Coronary artery (tissue), 2 donors: ENCODE measurements around the gene PDHX.
A peak's percentile ranks its signal among the peaks of the same experiment; 100 is the strongest.

Experiments used
- DNase-seq: peaks from one replicate; pipeline ENCODE4 v3.0.0-alpha.2; 2017; ENCODE audit warnings: low spot score
- H3K27ac ChIP-seq, 2 donors: fragments of 200-600 bp; sonication (generic); one replicate each; pipeline ENCODE4 v1.5.1; 2016 to 2019
- H3K4me3 ChIP-seq: fragments of 200-600 bp; sonication (generic); 2 replicates; pipeline ENCODE4 v1.5.1; 2016; ENCODE audit warnings: mild to moderate bottlenecking, moderate library complexity
- TF ChIP-seq, protein P1 (sequence below): fragments of 200-600 bp; sonication (generic); IDR thresholded peaks from one replicate; pipeline ENCODE4 v1.5.1; 2019; ENCODE audit warnings: antibody characterized with exemption

Gene PDHX

DNA sequence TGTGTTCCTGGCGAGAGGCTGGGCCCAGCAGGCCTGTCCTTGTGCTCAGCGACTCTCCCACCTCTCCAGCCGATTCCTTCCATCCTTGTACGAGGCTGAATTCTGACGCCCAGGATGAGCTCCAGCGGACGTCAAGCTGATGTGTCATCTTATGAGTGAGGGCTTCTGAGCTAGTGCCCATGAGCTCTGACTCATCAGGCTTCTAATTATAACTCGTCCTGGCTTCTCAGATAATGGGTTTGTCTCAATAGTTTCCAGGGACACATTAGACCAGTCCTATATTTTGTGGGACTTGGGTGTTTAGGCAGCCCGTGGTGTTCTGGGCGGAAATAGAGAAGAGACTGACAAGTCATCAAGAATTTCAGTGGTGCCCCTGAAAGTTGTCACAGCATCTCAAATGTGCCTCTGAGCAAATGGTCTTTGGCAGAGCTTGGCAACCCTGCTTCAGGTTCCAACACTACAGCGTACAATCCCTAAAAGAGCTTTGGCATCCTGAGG is 114.3 kb downstream of the PDHX start:
- DNase-seq = peak; percentile 83
- Histone ChIP-seq H3K4me3 (no peak overlapping the region), H3K27ac (peak overlapping the region; percentile 5 to 56)
- TF ChIP-seq, protein P1, sequence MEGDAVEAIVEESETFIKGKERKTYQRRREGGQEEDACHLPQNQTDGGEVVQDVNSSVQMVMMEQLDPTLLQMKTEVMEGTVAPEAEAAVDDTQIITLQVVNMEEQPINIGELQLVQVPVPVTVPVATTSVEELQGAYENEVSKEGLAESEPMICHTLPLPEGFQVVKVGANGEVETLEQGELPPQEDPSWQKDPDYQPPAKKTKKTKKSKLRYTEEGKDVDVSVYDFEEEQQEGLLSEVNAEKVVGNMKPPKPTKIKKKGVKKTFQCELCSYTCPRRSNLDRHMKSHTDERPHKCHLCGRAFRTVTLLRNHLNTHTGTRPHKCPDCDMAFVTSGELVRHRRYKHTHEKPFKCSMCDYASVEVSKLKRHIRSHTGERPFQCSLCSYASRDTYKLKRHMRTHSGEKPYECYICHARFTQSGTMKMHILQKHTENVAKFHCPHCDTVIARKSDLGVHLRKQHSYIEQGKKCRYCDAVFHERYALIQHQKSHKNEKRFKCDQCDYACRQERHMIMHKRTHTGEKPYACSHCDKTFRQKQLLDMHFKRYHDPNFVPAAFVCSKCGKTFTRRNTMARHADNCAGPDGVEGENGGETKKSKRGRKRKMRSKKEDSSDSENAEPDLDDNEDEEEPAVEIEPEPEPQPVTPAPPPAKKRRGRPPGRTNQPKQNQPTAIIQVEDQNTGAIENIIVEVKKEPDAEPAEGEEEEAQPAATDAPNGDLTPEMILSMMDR = no peak

DNA sequence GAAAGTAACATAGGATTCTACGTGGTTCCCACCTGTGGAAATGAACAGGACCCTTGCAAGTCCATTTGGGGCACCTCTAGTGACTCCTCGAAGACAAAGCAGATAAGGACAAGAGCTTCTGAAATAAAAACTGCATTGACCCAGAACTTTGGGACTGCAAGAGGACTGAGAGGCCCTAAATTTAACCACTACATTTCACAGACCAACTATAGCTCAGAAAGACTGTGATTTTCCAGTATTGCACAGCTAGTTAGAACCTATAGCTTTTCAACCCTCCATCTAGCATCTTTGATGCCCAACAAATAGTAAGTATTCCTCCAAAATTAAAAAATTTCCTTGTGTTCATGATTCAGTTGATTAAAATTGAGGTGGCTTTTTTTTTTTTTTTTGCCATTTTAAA is 114.9 kb downstream of the PDHX start:
- H3K27ac ChIP-seq = peak overlapping the region; percentile 5 to 56
- TF ChIP-seq, protein P1 = no peak

DNA sequence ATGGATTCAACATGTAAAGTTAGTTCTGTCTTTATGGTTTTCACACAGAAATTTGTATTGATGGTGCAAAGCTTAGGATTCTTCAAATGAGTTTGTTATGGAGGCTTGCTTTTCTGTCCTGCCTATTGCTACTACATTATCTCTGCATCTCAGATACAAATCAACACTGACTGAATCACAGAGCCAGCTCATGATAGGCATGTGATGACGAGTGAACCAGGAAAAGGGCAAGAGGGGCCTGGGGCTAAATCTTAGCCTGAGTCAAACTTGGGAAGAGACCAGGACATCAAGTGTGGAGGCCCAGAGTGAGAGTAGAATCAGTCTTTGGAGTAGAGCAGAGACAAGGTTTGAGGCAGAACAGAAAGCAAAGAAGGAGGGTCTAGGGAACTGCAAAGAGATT is 115.4 kb downstream of the PDHX start:
- Histone ChIP-seq H3K4me3 (no peak overlapping the region), H3K27ac (no peak overlapping the region)
- DNase-seq = no peak
- TF ChIP-seq, protein P1 = no peak

More for the DNA sequence above, 114.9 kb downstream of the PDHX start:
- DNase-seq = no peak
- no peak overlapping the region for H3K4me3 ChIP-seq

DNA sequence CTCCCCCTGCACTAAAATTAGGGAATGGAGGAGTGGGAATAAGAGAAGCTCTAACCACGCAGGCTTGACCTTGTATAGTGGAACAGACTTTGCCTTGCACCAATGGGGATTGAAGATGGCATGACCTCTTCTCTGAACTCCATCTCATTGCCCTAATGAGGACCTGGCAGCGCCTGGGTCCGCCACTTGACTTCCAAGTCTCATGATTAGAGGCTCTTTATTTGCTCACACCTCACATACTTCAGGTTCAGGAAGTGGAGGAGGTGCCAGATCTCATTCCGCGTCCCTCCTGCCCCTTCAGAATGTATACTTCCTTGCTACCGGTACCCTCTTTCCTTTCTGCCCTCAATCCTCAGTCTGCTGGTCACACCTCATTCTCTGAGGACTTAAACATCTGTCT is 116.6 kb downstream of the PDHX start:
- TF ChIP-seq, protein P1 = no peak
- H3K4me3 ChIP-seq = no peak overlapping the region
- no peak for DNase-seq
- H3K27ac ChIP-seq = no peak overlapping the region

DNA sequence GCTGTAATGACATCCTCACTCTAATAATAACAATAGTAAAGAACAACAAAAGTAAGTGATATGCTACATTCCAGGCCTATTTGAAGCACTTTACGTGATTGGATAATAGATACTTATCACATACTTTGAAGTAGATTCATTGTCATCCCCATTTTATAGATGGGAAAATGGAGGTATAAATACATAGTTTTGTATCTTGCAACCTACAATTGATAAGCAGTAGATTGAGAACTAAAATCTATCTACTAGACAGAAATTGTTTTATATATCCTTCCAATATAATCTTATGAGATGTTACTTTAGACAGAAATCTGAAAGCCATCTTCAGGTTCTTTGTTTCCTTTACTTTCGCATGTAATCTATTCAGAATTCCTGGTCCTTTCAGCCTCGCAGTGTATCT is 118.0 kb downstream of the PDHX start:
- H3K27ac ChIP-seq = no peak overlapping the region
- TF ChIP-seq, protein P1 = no peak
- DNase-seq = no peak

DNA sequence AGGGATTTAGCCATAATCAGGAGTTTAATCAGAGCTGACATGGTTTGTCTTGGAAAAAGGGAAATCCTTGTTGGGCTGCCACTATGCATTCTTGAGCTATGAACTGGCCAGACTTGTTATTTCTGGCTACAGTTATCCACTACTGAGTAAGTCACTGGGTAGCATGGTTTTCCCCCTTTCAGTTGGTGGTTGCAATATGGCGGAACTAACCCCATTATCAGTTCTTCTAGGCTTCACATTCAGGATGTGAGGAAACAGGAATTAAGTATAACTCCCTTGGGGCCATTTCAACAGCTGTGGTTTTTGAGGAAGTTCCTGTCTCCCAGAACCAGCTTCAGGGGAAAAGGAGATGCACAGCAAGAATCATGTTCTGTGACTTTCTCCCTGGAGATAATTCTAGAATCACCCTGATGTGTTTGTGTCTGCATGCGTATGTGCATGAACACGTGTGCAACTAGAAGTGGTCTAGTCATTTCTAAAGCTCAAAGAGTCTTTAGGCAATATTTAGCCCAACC is 119.5 kb downstream of the PDHX start:
- Histone ChIP-seq H3K27ac (no peak overlapping the region), H3K4me3 (no peak overlapping the region)
- TF ChIP-seq, protein P1 = no peak
- no peak for DNase-seq

More for the DNA sequence above, 118.0 kb downstream of the PDHX start:
- no peak overlapping the region for H3K4me3 ChIP-seq

DNA sequence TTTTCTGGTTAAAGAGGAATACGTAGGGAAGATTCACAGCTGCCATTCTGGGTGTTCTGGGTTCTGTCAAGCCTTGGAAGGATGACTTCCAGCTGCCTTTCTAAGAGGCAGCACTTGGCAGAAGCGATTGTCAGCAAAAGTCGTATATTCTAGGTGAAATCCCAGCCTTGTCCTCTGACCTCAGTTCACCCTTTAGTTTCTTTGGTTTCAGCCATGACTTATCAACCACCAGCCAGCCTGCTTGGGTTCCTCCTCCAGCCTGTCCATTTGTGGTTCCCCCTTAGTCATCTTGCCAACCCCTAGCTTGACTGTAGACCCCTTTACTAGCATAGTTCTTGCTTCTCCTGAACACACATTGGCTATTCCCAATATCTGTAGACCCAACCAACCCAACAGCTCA is 120.2 kb downstream of the PDHX start:
- no peak for DNase-seq
- TF ChIP-seq, protein P1 = no peak
- no peak overlapping the region for H3K27ac ChIP-seq
- H3K4me3 ChIP-seq = no peak overlapping the region
